ENCODE data around the gene PPME1. TPM values are rescaled to one million over a fixed set of nuclear protein-coding genes. Genes with fewer than 3 reads are reported as not detected.

PPME1 gene
- polyA plus RNA-seq, 3 donors = 13.3 to 21.7 (median 18.8) TPM

DNA sequence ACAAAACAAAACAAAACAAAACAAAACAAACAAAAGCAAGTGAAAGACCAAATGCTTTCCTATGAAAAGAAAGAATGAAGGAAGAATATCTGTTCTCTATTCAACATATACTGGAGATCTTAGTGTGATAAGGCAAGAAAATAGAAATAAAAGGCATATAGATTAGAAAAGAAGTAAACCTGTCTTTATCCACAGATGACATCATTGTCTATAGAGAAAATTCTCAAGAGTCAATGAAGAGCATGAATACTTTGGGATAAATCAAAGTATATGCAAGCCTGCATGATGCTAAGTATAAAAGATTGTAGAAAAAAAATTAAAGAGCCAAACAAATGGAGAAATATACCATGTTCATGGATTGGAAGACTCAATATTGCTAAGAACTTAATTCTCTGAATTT, 17.9 kb upstream of the PPME1 start:
- no peak overlapping the region for H3K27ac ChIP-seq (ENCODE audit: low read depth, low read length)

- H3K27ac ChIP-seq (ENCODE audit: low read depth, low read length) = no peak overlapping the region
- 91 to 98% (median 94%) methylated on average over 1 of the region's 1 CpG for WGBS, 3 donors
Observed at GRCh38 chr11:74154620-74155281, 16.3 kb upstream of the PPME1 start.

GRCh38 chr11:74157169-74157568, 13.9 kb upstream of the PPME1 start:
- H3K27ac ChIP-seq (ENCODE audit: low read depth, low read length) = no peak overlapping the region
- 77 to 89% (median 82%) methylated on average over 1 of the region's 1 CpG for WGBS, 3 donors

DNA sequence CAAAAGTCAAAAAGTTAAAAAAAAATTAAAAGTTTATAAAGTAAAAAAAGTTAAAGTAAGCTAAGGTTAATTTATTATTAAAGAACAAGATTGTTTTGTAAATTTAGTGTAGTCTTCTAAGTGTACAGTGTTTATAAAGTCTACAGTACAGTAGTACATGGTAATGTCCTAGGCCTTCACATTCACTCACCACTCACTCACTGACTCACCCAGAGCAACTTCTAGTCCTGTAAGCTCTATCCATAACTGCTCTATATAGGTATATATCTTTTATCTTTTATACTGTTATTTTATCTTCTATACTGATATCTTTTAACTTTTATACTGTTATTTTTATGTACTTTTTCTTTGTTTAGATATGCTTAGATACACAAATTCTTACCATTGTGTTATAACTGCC, 11.4 kb upstream of the PPME1 start:
- H3K27ac ChIP-seq (ENCODE audit: low read depth, low read length) = no peak overlapping the region

DNA sequence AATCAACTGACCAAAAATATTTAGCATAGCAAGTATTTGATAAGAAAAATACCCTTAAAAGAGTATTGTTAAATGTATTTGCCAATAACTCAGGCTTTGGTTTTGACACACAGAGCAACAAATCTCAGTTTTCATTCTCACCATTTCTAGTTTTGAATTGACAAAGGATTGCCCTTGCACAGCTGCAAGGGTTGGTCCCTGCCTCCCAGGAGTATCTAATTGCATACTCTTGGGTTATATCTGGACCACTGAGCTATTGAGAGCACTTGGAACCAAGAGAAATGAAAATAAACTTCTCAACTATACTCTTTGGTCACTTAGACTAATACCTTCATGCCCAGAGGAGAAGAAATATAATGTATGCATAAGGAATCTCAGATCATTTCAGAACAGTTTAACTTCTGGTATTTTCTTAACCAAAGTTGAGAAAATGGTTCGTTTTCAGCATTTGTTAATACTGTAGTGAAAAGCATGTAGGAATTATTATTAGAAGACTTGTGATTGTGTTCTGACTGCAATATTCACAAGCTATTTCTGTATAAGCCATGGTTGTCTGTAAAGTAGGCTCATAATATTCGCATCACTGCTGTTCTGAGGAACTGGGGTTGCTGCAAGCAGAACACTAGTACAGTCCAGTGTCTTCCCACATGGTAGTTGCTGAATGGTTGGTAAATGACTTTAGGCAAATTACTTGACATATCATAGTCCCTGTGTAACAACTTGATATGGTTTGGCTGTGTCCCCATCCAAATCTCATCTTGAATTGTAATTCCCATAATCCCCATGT, 8.2 kb upstream of the PPME1 start:
- H3K27ac ChIP-seq (ENCODE audit: low read depth, low read length) = no peak overlapping the region
- 90 to 92% (median 90%) methylated on average over 2 of the region's 2 CpGs for WGBS, 3 donors

- 58 to 82% (median 75%) methylated on average over 3 of the region's 3 CpGs for WGBS, 3 donors
- H3K27ac ChIP-seq (ENCODE audit: low read depth, low read length) = no peak overlapping the region
Observed at GRCh38 chr11:74168838-74169237, 2.3 kb upstream of the PPME1 start.

DNA sequence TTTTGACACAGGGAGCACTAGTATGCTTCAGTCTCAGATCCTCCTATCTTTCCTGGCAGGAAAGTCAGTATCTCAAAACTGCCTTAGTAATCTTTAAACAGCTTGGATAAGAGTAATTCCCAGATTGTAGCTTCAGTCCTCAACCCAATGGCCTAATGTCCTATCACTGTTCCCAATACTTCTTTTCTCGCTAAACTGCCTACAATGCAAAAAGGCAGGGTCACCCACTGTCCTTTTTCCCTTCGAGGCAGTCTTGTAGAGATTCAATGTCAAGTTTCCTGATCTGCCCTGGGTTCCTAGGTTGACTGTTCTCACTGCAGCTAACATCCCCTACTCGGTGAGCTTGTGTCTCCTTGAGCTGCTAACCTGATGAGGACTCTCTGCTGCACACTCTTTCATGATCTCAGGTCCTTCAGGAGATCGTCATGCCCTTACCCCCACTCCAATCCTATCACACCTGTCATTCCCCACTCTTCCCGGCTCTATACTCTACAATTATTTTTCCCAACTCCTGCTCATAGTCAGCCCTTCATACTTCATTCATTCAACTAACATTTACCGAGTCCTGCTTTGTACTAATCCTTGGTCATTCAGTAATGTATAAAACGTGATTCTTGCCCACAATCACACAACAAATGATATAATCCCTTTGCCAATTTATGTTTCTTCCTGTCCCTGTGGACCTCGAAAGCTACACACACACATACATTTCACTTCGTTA, 1.2 kb upstream of the PPME1 start:
- no peak overlapping the region for H3K27ac ChIP-seq (ENCODE audit: low read depth, low read length)
- WGBS, 3 donors = 8 to 12% (median 10%) methylated on average over 9 of the region's 9 CpGs

GRCh38 chr11:74171630-74171968, 510 bp downstream of the PPME1 start:
- WGBS, 3 donors = 0 to 3% (median 1%) methylated on average over 5 of the region's 5 CpGs

DNA sequence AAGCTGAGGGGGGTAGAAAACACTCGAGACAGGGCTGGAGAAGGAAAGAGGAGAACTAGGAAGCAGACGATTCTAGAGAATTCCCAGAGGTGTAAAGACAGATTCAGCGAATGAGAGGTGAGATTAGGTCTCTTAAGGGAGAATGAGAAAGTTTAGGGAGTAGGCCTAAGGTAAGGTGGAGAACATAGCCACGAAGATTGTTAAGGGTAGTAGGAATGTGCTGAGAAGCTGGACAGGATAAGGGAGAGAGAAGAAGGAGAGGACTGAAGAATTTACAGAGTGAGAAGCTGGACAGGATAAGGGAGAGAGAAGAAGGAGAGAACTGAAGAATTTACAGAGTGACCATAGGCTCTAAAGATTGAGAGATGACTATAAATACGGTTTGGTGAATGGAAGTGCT, 908 bp downstream of the PPME1 start:
- 17 to 25% (median 25%) methylated on average over 5 of the region's 5 CpGs for WGBS, 3 donors
- no peak overlapping the region for H3K27ac ChIP-seq (ENCODE audit: low read depth, low read length)

More at GRCh38 chr11:74171630-74171968, 510 bp downstream of the PPME1 start:
- H3K27ac ChIP-seq (ENCODE audit: low read depth, low read length) = no peak overlapping the region

GRCh38 chr11:74175920-74176319, 4.8 kb downstream of the PPME1 start:
- WGBS, 3 donors = 53 to 90% (median 86%) methylated on average over 1 of the region's 1 CpG

GRCh38 chr11:74179234-74180052, 8.4 kb downstream of the PPME1 start:
- no peak overlapping the region for H3K27ac ChIP-seq (ENCODE audit: low read depth, low read length)

More at GRCh38 chr11:74175920-74176319, 4.8 kb downstream of the PPME1 start:
- H3K27ac ChIP-seq (ENCODE audit: low read depth, low read length) = no peak overlapping the region

GRCh38 chr11:74182635-74183034, 11.5 kb downstream of the PPME1 start:
- WGBS, 3 donors = 84 to 96% (median 87%) methylated on average over 4 of the region's 4 CpGs
- H3K27ac ChIP-seq (ENCODE audit: low read depth, low read length) = no peak overlapping the region

More at GRCh38 chr11:74179234-74180052, 8.4 kb downstream of the PPME1 start:
- WGBS, 3 donors = 79 to 96% (median 84%) methylated on average over 7 of the region's 7 CpGs

- WGBS, 3 donors = 76 to 80% (median 78%) methylated on average over 5 of the region's 5 CpGs
- no peak overlapping the region for H3K27ac ChIP-seq (ENCODE audit: low read depth, low read length)
Observed at GRCh38 chr11:74185285-74185684, 14.2 kb downstream of the PPME1 start.

DNA sequence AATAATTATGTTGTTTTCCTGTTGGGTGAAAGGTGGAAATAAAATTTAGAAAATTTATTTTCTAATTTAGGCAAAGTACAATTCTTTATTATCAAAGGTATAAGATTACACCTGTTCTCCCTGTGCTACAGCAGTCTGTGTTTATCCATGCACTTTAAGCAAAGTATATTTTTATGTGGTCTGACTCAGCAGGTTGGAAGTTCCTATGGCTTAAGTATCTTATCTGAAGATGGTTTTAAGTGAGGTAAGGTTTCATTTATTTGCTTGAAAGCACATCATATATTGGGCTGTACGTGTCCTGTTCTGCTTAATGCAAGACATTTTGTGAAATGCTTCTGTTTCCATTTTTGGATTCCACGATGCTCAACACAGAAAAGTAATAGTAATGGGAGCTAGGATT, 14.6 kb downstream of the PPME1 start:
- H3K27ac ChIP-seq (ENCODE audit: low read depth, low read length) = no peak overlapping the region
- WGBS, 3 donors = 91 to 97% (median 94%) methylated on average over 2 of the region's 2 CpGs

DNA sequence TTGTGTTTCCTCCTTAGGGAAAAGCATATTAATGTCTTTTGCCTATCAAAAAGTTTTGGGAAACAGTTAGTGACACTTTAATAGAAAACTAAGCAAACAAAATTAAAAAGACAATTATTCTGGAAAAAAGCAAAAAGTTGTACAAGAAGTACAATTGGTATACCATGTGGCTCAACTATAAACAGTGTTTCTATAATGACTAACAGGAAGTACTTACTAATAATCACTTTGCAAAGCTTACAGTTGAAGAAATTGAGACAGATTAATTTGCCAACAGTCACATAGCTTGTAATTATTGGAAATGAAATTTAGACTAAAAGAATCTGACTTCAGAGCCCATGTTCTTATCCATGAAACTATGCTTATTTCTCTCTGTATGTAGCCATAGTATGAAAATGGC, 24.7 kb downstream of the PPME1 start:
- no peak overlapping the region for H3K27ac ChIP-seq (ENCODE audit: low read depth, low read length)

GRCh38 chr11:74196781-74197486, 25.8 kb downstream of the PPME1 start:
- 95 to 98% (median 97%) methylated on average over 2 of the region's 2 CpGs for WGBS, 3 donors
- no peak overlapping the region for H3K27ac ChIP-seq (ENCODE audit: low read depth, low read length)

DNA sequence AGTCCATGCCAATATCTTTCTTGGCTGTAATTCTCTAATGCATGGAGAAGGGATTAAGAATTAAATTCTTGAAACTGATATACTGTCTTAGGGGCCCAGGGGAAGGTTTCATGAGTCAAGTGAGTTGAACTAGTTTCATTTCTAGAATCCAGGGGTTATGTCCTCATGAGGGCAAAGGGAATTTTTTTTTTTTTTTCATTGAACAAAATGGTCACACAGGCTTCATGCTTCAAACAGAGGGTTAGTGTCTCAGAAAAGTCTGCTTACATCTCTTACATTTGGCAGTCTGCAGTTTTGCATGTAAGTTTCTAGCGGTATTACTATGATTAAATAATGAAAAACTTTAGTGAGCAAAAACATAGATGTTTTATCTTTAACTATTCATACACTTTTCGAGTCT, 32.9 kb downstream of the PPME1 start:
- WGBS, 3 donors = 88 to 94% (median 94%) methylated on average over 2 of the region's 2 CpGs
- H3K27ac ChIP-seq (ENCODE audit: low read depth, low read length) = no peak overlapping the region

DNA sequence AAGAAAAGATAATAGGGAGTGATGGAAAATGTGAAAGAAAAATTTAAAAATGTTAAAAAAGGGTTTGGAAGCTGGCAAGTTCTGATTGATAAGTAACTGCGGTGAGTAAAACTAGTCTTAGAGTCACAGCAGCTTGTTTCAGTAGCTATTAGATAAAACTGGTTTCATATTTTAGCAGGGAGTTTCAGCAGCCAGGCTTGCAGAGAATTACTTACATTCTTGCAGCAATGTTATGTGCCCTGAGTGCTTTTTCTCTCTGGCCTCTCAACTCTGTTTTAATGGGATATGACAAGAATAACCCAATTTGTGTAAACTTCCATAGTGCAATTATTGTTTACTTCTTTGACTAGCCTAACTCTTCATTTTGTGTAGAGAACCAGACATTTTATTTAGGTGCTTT, 33.6 kb downstream of the PPME1 start:
- no peak overlapping the region for H3K27ac ChIP-seq (ENCODE audit: low read depth, low read length)
- WGBS, 3 donors = 90 to 100% (median 97%) methylated on average over 1 of the region's 1 CpG
